GM13976 (cell line): ENCODE data around the gene CUL3.

Source experiments
- DNase-seq: peaks from one replicate; pipeline ENCODE4 v3.0.0; 2012; ENCODE audit warnings: low spot score
- in situ Hi-C: fragments of 300-500 bp; cut with MboI; formaldehyde crosslinking; loops from one replicate; pipeline ENCODE4 v1.12.0; 2022; ENCODE audit warnings: low sequenced_read_pairs, mixed read lengths, inconsistent platforms; ENCODE audit not compliant: unreplicated experiment
- TF ChIP-seq, protein P1 (sequence below): IDR thresholded peaks from 2 replicates; pipeline ENCODE4 v1.5.1; 2012; ENCODE audit warnings: borderline replicate concordance, mild to moderate bottlenecking; ENCODE audit not compliant: insufficient read depth; ENCODE audit errors: extremely low read depth, missing control alignments, control extremely low read depth

The CUL3 gene

DNA sequence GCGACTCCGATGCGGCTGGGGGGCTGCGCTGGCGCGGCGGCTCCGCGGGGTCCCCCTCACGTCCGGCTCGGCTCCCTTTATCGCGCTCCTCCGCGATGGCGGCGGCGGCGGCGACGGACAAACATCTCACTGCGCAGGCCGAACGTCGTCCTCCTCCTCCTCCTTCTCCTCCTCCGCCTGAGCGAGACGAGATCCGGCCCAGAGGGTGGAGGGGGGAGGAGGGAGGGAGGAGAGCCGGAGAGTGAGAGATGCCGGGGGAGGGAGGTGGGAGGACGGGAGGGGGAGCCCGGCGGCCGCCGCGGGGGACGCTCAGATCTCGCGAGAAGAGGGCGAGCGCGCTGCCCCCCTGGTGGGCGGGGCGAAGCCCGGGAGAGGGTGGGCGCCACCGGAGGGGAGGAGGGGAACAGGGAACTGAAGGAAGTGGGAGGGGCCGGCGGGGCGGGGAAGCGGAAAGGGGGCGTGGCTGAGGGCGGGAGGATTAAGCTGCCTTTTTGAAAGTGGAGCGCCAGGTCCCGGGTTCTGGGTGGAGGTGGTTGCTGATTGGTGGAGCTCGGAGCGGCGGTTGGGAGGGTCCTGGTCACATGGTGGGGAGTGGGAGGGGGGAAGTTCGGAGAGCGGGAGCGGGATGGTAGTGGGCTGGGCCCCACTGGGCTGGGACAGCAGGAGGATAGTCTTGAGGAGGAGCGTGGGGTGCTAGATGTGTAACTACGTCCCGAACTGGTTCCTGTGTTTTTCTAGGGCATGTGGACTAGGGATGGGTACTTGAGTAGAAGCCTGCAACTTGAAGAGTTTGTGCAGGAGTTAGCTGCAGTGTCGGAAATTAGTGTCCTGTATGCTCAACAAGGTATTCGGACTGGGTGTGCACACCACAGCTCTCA is at the start of gene CUL3:
Gene CUL3 (minus strand): TSS at position 153 of the 878 bp plus-strand sequence. CDS start 354 bp downstream, outside the sequence.
- peak; percentile 98 for DNase-seq
- in situ Hi-C loops = no loop called here

GRCh38 chr2:224630659-224631550 is 45.7 kb upstream of the CUL3 start:
- DNase-seq = no peak
- TF ChIP-seq, protein P1, sequence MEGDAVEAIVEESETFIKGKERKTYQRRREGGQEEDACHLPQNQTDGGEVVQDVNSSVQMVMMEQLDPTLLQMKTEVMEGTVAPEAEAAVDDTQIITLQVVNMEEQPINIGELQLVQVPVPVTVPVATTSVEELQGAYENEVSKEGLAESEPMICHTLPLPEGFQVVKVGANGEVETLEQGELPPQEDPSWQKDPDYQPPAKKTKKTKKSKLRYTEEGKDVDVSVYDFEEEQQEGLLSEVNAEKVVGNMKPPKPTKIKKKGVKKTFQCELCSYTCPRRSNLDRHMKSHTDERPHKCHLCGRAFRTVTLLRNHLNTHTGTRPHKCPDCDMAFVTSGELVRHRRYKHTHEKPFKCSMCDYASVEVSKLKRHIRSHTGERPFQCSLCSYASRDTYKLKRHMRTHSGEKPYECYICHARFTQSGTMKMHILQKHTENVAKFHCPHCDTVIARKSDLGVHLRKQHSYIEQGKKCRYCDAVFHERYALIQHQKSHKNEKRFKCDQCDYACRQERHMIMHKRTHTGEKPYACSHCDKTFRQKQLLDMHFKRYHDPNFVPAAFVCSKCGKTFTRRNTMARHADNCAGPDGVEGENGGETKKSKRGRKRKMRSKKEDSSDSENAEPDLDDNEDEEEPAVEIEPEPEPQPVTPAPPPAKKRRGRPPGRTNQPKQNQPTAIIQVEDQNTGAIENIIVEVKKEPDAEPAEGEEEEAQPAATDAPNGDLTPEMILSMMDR = no peak
- in situ Hi-C loops = no loop called here

More for the DNA sequence above, at the start of gene CUL3:
- TF ChIP-seq, protein P1 = no peak

DNA sequence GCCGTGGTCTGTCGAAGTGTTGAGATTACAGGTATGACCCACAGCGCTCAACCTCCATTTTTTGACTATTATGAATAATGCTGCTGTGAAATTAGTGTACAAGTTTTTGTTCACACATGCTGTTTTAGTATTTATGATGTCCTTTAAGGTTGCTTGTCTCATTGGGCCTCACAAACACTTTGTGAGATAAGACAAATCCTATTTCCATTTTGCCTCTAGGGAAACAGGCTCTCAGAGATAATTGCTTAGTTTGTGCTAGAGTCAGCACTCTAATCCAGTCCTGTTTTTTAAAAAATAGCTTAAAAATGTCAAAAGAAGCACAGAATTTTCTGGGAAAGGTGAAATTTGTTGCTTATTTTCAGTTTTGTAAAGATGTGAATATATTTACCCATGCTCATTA is 43.3 kb upstream of the CUL3 start:
- TF ChIP-seq, protein P1 = no peak
- no peak for DNase-seq
- in situ Hi-C loops = no loop called here

DNA sequence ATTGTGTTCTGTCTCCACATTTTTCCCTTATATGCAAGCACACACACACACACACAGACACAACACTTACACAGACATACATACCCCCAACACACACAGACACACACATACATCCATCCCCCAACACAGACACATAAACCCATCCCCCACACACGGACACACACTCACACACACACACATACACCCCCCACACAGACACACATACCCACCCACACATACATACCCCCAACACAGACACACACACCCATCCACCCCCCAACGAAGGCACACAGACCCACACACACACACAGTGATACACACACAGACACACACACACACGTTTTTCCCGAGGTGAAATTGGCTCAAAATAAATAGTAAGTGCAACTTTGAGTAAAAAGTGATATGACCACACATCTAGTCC is 41.6 kb upstream of the CUL3 start:
- TF ChIP-seq, protein P1 = no peak
- no peak for DNase-seq
- in situ Hi-C loops = no loop called here

DNA sequence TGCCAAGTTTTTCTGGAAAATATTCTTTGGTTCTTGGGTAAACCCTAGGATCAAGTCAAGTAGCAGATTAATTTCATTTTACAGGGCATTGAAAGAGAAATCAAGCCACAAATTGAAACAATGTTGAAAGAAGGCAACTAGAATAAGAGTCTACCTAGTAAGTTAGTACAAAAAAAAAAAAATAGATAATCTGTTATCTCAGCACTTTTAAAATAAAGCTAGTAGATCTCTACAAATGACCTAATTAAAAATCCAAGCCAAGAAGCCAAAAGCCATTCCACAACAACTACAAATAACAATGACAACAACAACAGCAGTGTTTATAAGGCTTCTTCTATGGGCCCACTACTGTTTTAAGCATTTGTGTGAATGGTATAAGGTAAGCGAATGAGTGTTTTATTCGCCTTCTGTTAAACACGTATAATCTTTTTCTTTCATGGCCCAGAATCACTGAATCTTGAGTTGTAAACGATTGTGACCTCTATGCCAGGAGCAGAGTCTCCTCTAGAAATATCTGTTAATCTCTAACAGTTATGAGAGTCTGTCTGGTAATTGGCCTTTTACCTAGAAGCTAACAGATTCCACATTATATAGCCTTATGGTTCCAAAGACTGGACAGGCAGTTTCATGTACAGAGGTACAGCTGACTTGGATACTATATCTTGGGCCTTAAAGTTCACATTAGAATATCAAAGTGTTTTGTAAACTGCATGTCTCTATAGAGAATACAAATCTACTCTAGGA is 28.6 kb upstream of the CUL3 start:
- DNase-seq = no peak
- in situ Hi-C loops = no loop called here
- TF ChIP-seq, protein P1 = no peak

- TF ChIP-seq, protein P1 = no peak
- in situ Hi-C loops = no loop called here
- DNase-seq = no peak
Measured at GRCh38 chr2:224612578-224612977, 27.4 kb upstream of the CUL3 start.
